SW480 (cell line): ENCODE data around the gene LGALS12.

Experiments used
- DNase-seq: peaks from one replicate; pipeline ENCODE4 v3.0.0-alpha.2; 2016; ENCODE audit warnings: low spot score

Gene LGALS12

DNA sequence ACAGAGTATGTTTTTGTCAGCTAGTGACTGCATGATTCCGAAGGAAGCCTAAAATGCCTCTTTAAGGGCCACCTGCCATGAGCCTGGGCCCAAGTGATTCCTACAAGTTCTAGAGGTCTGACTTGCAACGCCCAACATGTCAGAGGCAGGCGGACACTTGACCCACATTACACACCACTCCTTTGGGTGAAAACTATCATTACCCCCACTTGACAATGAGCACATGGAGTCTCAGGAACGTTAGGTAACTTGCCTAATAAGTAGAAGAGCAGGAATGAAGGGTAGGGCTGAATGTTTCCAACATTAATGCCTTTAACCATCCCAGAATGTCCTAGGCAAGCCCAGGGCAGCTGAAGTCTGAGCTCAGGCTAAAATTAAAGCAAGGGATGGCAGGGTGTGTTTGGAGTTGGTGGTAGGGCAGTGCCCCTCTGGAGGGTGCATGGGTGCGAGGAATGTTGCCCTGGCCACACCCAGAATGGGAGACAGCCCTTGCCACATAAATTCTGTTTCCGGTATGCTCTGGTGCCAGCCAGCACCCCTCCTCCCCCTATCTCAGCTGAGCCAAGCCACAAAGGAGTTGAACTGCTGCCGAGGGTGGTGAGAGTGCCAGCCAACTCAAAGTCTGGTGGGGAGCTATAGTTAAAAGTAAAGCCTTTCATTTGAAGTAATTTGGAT lies 54.8 kb downstream of the LGALS12 start:
- DNase-seq: peak; percentile 64

DNA sequence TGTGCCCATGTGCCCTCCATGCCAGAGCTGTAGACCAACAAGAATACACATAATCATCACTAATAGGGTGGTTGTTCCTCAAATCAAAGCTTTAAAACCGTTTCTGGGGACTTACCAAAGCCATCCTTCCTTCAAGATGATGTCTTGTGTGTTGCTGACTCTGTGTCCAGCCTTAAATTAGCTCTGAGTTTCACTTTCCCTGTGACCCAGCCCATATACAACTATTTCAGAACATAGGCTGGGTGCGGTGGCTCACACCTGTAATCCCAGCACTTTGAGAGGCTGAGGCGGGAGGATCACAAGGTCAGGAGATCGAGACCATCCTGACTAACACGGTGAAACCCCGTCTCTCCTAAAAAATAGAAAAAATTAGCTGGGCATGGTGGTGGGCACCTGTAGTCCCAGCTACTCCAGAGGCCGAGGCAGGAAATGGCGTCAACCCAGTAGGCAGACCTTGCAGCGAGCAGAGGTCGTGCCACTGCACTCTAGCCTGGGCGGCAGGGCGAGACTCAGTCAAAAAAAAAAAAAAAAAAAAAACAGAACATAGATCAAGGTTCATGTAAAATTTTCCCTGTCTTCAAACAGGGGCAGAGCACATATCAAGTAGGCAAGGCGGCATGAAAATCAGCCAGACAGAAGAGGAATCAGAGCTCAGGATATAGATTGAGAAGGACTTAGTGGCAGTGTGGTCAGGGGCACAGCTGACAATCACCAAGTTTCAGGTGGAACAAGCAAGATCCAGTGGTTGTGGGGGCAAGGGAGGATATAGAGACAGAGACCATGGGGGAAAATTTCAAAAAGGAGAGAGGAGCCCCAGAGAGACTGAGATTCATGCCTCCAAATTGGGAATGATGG lies 57.5 kb downstream of the LGALS12 start, which contains the start of gene PLAAT2:
TSS of gene PLAAT2 (minus strand) at position 179 of the 855 bp plus-strand sequence. CDS start at position 124, 55 bp downstream.
- DNase-seq: no peak

DNA sequence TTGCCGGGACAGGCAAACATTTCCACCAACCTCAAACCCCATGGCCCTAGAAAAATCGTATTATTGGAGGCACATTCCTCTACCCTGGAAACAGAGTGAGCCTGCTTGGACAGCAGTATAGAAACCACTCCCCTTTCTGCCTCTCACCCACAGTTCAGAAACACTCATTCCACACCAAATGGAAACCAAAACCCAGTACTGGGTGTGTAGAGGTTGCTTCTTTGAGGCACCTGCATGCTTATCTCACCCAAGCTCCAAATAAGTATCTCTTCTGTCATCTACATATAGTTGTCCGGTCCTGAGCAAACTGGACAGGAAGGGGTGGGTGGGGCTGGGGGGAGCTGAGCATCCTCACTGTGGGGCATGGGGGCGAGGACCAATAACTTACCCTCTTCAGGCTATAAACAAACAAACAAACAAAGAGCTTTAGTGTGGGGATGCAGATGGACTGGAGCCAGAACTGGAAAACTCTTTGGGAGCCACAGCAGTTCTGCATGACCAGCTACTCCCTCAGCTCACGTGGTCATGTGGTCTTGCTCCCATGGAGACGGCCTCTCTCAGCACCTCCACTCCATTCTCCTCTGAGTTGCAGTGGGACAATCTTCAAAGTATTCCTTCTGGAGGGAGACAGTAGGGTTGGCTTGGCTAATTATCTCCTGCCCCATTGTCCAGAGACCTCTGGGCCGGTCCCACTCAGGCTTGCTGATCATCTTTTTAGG lies 58.3 kb downstream of the LGALS12 start:
- DNase-seq: peak; percentile 68

DNA sequence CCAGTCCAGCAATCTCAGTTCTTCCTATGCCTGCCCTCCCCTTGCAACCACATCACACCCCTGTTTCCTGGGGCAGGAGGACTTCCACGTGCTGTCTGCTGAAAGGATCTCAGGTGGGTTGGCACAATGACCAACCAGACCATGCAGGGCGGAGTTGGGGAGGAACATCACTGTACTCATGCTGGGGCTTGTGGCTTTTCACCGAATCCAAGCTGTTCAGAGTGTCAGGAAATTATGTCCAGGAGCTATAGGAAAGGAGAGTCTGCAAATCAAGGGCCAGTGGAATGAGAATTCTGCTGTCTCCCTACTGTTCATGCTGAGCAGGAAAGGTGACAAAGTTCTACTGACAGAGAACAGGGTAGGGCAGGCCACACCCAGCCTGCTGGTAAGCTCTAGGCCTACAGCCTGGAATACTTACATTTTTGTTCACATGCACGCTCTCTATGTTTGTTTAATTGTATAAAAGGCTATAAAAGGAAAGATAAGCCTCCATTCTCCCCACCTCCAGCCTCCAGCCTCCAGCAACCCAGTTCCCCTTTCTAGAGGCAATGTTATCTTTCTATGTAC lies 59.0 kb downstream of the LGALS12 start:
- peak; percentile 88 for DNase-seq
